Transverse colon (tissue), 4 donors: ENCODE measurements around the gene FGD3.

Experiments
- EP300 ChIP-seq: sonication (generic); formaldehyde crosslinking; IDR thresholded peaks from one replicate; pipeline ENCODE4 v1.6.1; 2017; ENCODE audit warnings: antibody characterized with exemption, low read depth
- POLR2A ChIP-seq: fragments of 450-650 bp; IDR thresholded peaks from one replicate; pipeline ENCODE4 v1.6.1; 2016; ENCODE audit warnings: antibody characterized with exemption, mild to moderate bottlenecking, moderate library complexity
- POLR2AphosphoS5 ChIP-seq, 3 donors: sonication (generic); formaldehyde crosslinking; IDR thresholded peaks; one replicate each; pipeline ENCODE4 v1.6.1; 2016; ENCODE audit warnings: antibody characterized with exemption in 3 of 3
- TF ChIP-seq, protein P1 (sequence below), 5 experiments: fragments of 200-600 bp in 3 of 5; fragments of 450-650 bp in 2 of 5; sonication (generic) in 3 of 5; IDR thresholded peaks; 1 replicate in 2 of 5; 2 replicates in 3 of 5; pipeline ENCODE4 v1.5.1; 2016 to 2017; ENCODE audit warnings: antibody characterized with exemption in 5 of 5, inconsistent platforms in 3 of 5, mild to moderate bottlenecking in 2 of 5, moderate library complexity in 1 of 5

DNA sequence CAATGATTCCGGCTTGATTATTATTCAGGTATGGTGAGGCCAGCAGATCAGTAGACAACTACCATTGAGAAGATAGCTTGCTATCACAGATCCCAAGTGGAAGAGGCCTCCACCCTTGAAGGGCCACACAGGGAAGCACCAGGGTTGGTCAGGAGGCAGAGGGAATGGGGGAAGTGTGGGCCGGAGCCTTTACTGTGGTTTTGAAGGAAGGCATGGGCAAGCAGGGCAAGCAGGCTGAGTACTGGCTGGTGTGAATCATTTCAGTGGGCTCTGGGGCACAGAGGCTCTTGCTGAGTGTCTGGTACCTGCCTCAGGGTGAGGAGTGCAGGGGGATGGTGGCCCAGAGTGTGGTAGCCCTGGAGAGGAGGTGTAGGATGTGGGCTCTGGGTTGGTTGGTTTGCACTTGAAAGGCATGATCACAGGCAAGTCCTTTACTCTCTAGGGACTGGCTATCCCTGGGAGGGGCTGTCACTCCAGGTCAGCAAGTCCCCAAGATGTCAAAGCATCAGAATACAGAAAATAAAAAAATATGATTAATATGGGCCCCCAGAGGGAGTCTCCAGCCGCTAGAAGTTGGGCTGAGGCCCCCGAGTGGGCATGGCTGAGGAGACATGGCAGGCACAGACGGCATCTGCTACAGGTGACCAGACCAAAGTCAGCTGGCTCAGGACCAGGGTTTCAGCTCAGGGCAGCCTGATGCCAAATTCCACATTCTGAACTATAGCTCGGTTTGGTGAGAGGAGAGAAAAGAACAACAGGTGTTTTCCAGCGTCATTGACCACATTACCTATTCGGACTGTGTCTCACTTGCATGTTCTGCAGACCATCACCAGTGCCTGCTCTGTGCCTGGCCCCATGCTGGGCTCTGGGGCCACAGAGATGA lies 101.5 kb downstream of the FGD3 start:
- no peak for TF ChIP-seq POLR2A
- TF ChIP-seq, protein P1, sequence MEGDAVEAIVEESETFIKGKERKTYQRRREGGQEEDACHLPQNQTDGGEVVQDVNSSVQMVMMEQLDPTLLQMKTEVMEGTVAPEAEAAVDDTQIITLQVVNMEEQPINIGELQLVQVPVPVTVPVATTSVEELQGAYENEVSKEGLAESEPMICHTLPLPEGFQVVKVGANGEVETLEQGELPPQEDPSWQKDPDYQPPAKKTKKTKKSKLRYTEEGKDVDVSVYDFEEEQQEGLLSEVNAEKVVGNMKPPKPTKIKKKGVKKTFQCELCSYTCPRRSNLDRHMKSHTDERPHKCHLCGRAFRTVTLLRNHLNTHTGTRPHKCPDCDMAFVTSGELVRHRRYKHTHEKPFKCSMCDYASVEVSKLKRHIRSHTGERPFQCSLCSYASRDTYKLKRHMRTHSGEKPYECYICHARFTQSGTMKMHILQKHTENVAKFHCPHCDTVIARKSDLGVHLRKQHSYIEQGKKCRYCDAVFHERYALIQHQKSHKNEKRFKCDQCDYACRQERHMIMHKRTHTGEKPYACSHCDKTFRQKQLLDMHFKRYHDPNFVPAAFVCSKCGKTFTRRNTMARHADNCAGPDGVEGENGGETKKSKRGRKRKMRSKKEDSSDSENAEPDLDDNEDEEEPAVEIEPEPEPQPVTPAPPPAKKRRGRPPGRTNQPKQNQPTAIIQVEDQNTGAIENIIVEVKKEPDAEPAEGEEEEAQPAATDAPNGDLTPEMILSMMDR (IDR thresholded peaks at IDR 0.05): no peak
- no peak for TF ChIP-seq POLR2AphosphoS5 (IDR thresholded peaks at IDR 0.05)
- TF ChIP-seq EP300: no peak
